Fibroblast of lung (primary cell): ENCODE data around the gene CD48. TPM values are rescaled to one million over a fixed set of nuclear protein-coding genes. Genes with fewer than 3 reads are reported as not detected.

Experiments
- DNase-seq, 2 donors: peaks; one replicate each; pipeline versions ENCODE4 v3.0.0 to v3.0.0-alpha.2; 2010; ENCODE audit warnings: low read depth in 2 of 2
- H2AFZ ChIP-seq: 2 replicates; pipeline ENCODE4 v1.5.1; 2012; ENCODE audit warnings: low read length, control low read depth, inconsistent platforms
- H3K27ac ChIP-seq: 2 replicates; pipeline ENCODE4 v1.5.1; 2011; ENCODE audit warnings: low read length, control low read depth; ENCODE audit not compliant: insufficient read depth
- H3K27me3 ChIP-seq: 2 replicates; pipeline ENCODE4 v1.5.1; 2011; ENCODE audit warnings: mild to moderate bottlenecking, low read length; ENCODE audit not compliant: control insufficient read depth, insufficient read depth
- H3K36me3 ChIP-seq: 2 replicates; pipeline ENCODE4 v1.5.1; 2011; ENCODE audit warnings: low read length; ENCODE audit not compliant: control insufficient read depth, insufficient read depth
- H3K4me1 ChIP-seq: 2 replicates; pipeline ENCODE4 v1.5.1; 2011; ENCODE audit warnings: low read length; ENCODE audit not compliant: control insufficient read depth, insufficient read depth; ENCODE audit errors: extremely low read depth
- H3K4me2 ChIP-seq: 2 replicates; pipeline ENCODE4 v1.5.1; 2011; ENCODE audit warnings: low read length, control low read depth; ENCODE audit not compliant: insufficient read depth; ENCODE audit errors: extremely low read depth
- H3K4me3 ChIP-seq, 4 experiments: fragments of 200-600 bp in 1 of 4; sonication (generic) in 1 of 4; replicated peaks in 1 of 4; 2 replicates each; pipeline ENCODE4 v1.5.1; 2011 to 2016; ENCODE audit warnings: low read length in 4 of 4, low read depth in 3 of 4, mild to moderate bottlenecking in 3 of 4, control low read depth in 2 of 4, inconsistent platforms in 1 of 4, mixed read lengths in 1 of 4; ENCODE audit not compliant: insufficient read depth in 1 of 4; ENCODE audit errors: control extremely low read depth in 1 of 4
- H3K79me2 ChIP-seq: 2 replicates; pipeline ENCODE4 v1.5.1; 2012; ENCODE audit warnings: mild to moderate bottlenecking, low read length, inconsistent platforms; ENCODE audit not compliant: control insufficient read depth, insufficient read depth
- H3K9ac ChIP-seq: 2 replicates; pipeline ENCODE4 v1.5.1; 2011; ENCODE audit warnings: mild to moderate bottlenecking, low read length, control low read depth; ENCODE audit not compliant: insufficient read depth
- H3K9me3 ChIP-seq: 2 replicates; pipeline ENCODE4 v1.5.1; 2012; ENCODE audit warnings: low read depth, low read length; ENCODE audit not compliant: control insufficient read depth, insufficient read depth
- H4K20me1 ChIP-seq: 2 replicates; pipeline ENCODE4 v1.5.1; 2011; ENCODE audit warnings: low read length; ENCODE audit not compliant: control insufficient read depth, insufficient read depth; ENCODE audit errors: extremely low read depth
- CTCF ChIP-seq, 2 donors: IDR thresholded peaks in 1 of 2; conservative IDR thresholded peaks in 1 of 2; 1 replicate in 1 of 2; 2 replicates in 1 of 2; pipeline ENCODE4 v1.5.1; 2011 to 2012; ENCODE audit warnings: low read length in 2 of 2, control low read depth in 1 of 2, inconsistent platforms in 1 of 2, low read depth in 1 of 2, mild to moderate bottlenecking in 1 of 2
- EZH2 ChIP-seq: IDR thresholded peaks from 2 replicates; pipeline ENCODE4 v1.5.1; 2012; ENCODE audit warnings: low read length, control low read depth, mild to moderate bottlenecking; ENCODE audit errors: missing control alignments
- polyA plus RNA-seq, 2 donors: library from polyadenylated mRNA; depleted of rRNA in 1 of 2; stranded (reverse) in 1 of 2; unstranded in 1 of 2; fragments of >200 nt; gene quantifications; 2 replicates each; pipeline ENCODE4 v1.2.1, GENCODE V29; 2011 to 2012; ENCODE audit warnings: missing spikeins in 1 of 2
- total RNA-seq: library from RNA; depleted of rRNA; stranded (reverse); fragments of >200 nt; gene quantifications from 2 replicates; pipeline ENCODE4 v1.2.1, GENCODE V29; 2014

The CD48 gene
- total and polyA plus RNA-seq, 2 donors (not counting 1 experiment from before 2014, with no cell fraction given): not detected

GRCh38 chr1:160640359-160641123 is 71.1 kb downstream of the CD48 start:
- no peak for DNase-seq
- H3K9me3 ChIP-seq: no peaks in the 10 kb centered on the region
- no peak overlapping the region for H3K4me3 ChIP-seq
- no peaks in the 10 kb centered on the region for H4K20me1 ChIP-seq
- H3K27ac ChIP-seq: no peak overlapping the region
- no peaks in the 10 kb centered on the region for H3K4me1 ChIP-seq
- no peaks in the 10 kb centered on the region for H3K36me3 ChIP-seq
- no peak overlapping the region for H2AFZ ChIP-seq
- H3K4me2 ChIP-seq: no peak overlapping the region
- H3K79me2 ChIP-seq: no peaks in the 10 kb centered on the region
- no peak for TF ChIP-seq CTCF (conservative IDR thresholded peaks at IDR 0.05 in 1 of 2, IDR thresholded peaks at IDR 0.05 in 1 of 2; ENCODE audit: low read depth in 1 of 2, low read length in 2 of 2)
- no peak for TF ChIP-seq EZH2
- no peak overlapping the region for H3K9ac ChIP-seq
- no peaks in the 10 kb centered on the region for H3K27me3 ChIP-seq

- no peak overlapping the region for H3K9ac ChIP-seq
- H3K79me2 ChIP-seq: no peaks in the 10 kb centered on the region
- no peak overlapping the region for H2AFZ ChIP-seq
- TF ChIP-seq EZH2 (no peak), CTCF (conservative IDR thresholded peaks at IDR 0.05 in 1 of 2, IDR thresholded peaks at IDR 0.05 in 1 of 2; ENCODE audit: low read depth in 1 of 2, low read length in 2 of 2) (no peak)
- H3K4me3 ChIP-seq: no peak overlapping the region
- H3K4me1 ChIP-seq: no peaks in the 10 kb centered on the region
- no peaks in the 10 kb centered on the region for H4K20me1 ChIP-seq
- no peak overlapping the region for H3K4me2 ChIP-seq
- no peaks in the 10 kb centered on the region for H3K9me3 ChIP-seq
- no peaks in the 10 kb centered on the region for H3K36me3 ChIP-seq
- no peaks in the 10 kb centered on the region for H3K27me3 ChIP-seq
- DNase-seq: no peak
- no peak overlapping the region for H3K27ac ChIP-seq
Observed at GRCh38 chr1:160639652-160640051, 72.0 kb downstream of the CD48 start.

GRCh38 chr1:160638926-160639325 is 72.7 kb downstream of the CD48 start:
- H4K20me1 ChIP-seq: no peaks in the 10 kb centered on the region
- no peak overlapping the region for H3K27ac ChIP-seq
- H3K9ac ChIP-seq: no peak overlapping the region
- H2AFZ ChIP-seq: no peak overlapping the region
- no peaks in the 10 kb centered on the region for H3K4me1 ChIP-seq
- H3K79me2 ChIP-seq: no peaks in the 10 kb centered on the region
- TF ChIP-seq CTCF (conservative IDR thresholded peaks at IDR 0.05 in 1 of 2, IDR thresholded peaks at IDR 0.05 in 1 of 2; ENCODE audit: low read depth in 1 of 2, low read length in 2 of 2) (no peak), EZH2 (no peak)
- H3K9me3 ChIP-seq: no peaks in the 10 kb centered on the region
- H3K36me3 ChIP-seq: no peaks in the 10 kb centered on the region
- no peak overlapping the region for H3K4me2 ChIP-seq
- no peak overlapping the region for H3K4me3 ChIP-seq
- no peaks in the 10 kb centered on the region for H3K27me3 ChIP-seq
- no peak for DNase-seq
